D721Med (cell line): ENCODE results near the gene RUFY2.
"Not testable (repeated sequence)": the region's sequence is repeated elsewhere in the genome, so short reads cannot be mapped to it uniquely, and the experiment has no call there.

Experiments used
- DNase-seq: peaks from one replicate; pipeline ENCODE4 v3.0.0; 2011; ENCODE audit warnings: low spot score; ENCODE audit not compliant: insufficient read length
- FAIRE-seq: peaks from 2 replicates; lab custom pipeline; 2011; peaks lifted over from hg19 to GRCh38; lab: Jason Lieb, UNC
- CTCF ChIP-seq: IDR thresholded peaks from 2 replicates; pipeline ENCODE4 v1.5.1; 2012; ENCODE audit warnings: mild to moderate bottlenecking, control low read depth; ENCODE audit not compliant: insufficient read depth; ENCODE audit errors: missing control alignments

The RUFY2 gene

DNA sequence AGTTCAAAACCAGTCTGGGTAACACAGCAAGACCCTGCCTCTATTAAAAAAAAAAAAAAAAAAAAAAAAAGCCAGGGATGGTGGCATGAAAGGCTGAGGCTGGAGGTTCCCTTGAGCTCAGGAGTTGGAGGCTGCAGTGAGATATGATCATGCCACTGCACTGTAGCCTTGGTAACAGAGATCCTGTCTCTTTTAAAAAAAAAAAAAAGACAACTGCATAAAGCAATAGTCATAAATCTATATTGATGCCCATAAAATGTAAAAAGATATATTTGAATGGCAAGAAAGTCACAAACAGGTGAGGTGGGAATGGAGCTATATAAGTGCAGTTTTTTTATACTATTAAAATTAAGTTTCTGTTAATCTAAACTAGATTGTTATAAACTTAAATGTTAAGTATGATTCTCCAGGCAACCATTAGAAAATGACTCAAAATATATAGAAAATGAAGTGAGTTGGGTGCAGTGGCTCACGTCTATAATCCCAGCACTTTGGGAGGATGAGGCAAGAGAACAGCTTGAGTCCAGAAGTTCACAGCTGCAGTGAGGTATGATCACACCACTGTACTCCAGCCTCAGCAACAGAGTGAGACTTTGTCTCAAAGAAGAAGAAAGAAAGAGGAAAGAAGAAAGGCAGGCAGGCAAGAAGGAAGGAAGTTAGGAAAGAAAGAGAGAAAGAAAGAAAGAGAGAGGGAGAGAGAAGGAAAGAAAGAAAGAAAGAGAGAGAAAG, 88.6 kb downstream of the RUFY2 start:
- FAIRE-seq: no peak
- DNase-seq: no peak
- no peak for TF ChIP-seq CTCF

DNA sequence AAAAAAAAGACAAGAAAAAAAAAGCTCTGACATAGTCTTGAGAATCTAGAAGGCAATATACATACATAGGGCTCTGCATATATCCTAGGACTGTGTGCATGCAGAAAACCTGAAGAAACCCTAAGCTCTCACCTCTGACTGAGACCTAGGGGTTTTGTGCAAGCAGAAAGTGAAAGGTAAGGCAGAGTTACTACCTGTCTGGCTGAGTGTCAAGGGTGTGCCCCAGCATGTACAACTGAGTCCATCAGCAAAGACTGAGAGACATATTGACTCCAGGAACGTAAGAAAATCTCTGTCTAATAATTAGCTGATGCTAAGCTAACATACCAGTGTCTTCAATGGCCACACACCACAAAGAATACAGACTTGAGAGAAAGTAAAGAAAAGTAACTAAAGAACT, 91.5 kb downstream of the RUFY2 start:
- no peak for TF ChIP-seq CTCF
- FAIRE-seq: no peak
- no peak for DNase-seq

DNA sequence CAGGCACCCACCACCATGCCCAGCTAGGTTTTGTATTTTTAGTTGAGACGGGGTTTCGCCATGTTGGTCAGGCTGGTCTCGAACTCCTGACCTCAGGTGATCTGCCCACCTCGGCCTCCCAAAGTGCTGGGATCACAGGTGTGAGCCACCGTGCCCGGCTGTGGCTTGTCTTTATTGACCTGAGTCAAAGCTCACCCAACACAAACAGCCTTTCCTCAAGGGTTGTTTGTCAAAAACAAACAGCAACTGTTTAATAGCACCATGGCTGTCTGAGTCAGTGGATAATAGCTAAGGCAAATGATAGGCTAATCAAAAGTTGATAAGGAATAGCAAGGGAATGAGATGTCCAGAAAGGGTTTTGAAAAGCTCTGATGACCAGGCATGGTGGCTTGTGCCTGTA, 92.1 kb downstream of the RUFY2 start:
- FAIRE-seq, DNase-seq: not testable (repeated sequence)

- TF ChIP-seq CTCF: no peak
- FAIRE-seq (no peak), DNase-seq (no peak)
Observed at GRCh38 chr10:68310531-68310930, 96.5 kb downstream of the RUFY2 start.

DNA sequence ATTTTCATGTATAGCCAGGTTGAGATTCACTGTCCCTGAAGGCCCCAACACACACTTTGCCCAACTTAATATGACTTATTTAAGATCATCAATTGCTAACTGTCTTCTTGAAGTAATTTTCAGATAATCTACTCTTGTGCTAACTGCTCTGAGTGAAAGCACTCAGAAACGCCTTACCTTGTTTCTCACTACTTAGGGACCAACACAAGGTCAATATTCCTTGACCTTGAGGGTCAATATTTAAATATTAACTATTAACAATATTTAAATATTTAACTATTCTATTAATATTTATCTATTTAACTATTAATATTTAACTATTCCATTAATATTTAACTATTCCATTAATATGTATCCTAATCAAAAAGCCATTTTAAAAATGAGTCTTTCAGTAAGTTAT, 101.2 kb downstream of the RUFY2 start:
- no peak for DNase-seq
- no peak for TF ChIP-seq CTCF
- no peak for FAIRE-seq

GRCh38 chr10:68303849-68304412, 103.1 kb downstream of the RUFY2 start:
- FAIRE-seq (no peak), DNase-seq (no peak)
- TF ChIP-seq CTCF: no peak

GRCh38 chr10:68302871-68303270, 104.2 kb downstream of the RUFY2 start:
- no peak for TF ChIP-seq CTCF
- DNase-seq (no peak), FAIRE-seq (no peak)
